KMS-11 (cell line): ENCODE measurements around the gene SUGCT.

ENCODE experiments used
- H2AFZ ChIP-seq: fragments of 200-600 bp; sonication (generic); 2 replicates; pipeline ENCODE4 v1.6.1; 2016; ENCODE audit warnings: antibody characterized with exemption, mixed run types, low read depth
- H3K27ac ChIP-seq: fragments of 200-600 bp; sonication (generic); 2 replicates; pipeline ENCODE4 v1.6.1; 2016; ENCODE audit warnings: mild to moderate bottlenecking, mixed run types
- H3K27me3 ChIP-seq: fragments of 200-600 bp; sonication (generic); 2 replicates; pipeline ENCODE4 v1.6.1; 2017; ENCODE audit warnings: mild to moderate bottlenecking, low read depth, mixed run types, moderate library complexity; ENCODE audit not compliant: insufficient read depth
- H3K36me3 ChIP-seq: fragments of 200-600 bp; sonication (generic); 2 replicates; pipeline ENCODE4 v1.6.1; 2017; ENCODE audit warnings: mild to moderate bottlenecking, mixed run types; ENCODE audit not compliant: insufficient read depth
- H3K4me1 ChIP-seq: fragments of 200-600 bp; sonication (generic); 2 replicates; pipeline ENCODE4 v1.6.1; 2016; ENCODE audit warnings: mild to moderate bottlenecking, low read depth, mixed run types; ENCODE audit not compliant: poor library complexity, severe bottlenecking
- H3K4me2 ChIP-seq: fragments of 200-600 bp; sonication (generic); 2 replicates; pipeline ENCODE4 v1.7.0; 2016; ENCODE audit warnings: mild to moderate bottlenecking, mixed run types
- H3K4me3 ChIP-seq: fragments of 200-600 bp; sonication (generic); IDR thresholded peaks from 2 replicates; pipeline ENCODE4 v1.6.1; 2017; ENCODE audit warnings: low read depth, low read length, mixed read lengths; ENCODE audit not compliant: insufficient read depth
- H3K79me2 ChIP-seq: fragments of 200-600 bp; sonication (generic); 2 replicates; pipeline ENCODE4 v1.6.1; 2016; ENCODE audit warnings: low read depth, mixed run types; ENCODE audit not compliant: insufficient read depth
- H3K9ac ChIP-seq: fragments of 200-600 bp; sonication (generic); 2 replicates; pipeline ENCODE4 v1.6.1; 2016; ENCODE audit warnings: mild to moderate bottlenecking, mixed run types
- H4K20me1 ChIP-seq: fragments of 200-600 bp; sonication (generic); 2 replicates; pipeline ENCODE4 v1.6.1; 2016; ENCODE audit warnings: mild to moderate bottlenecking, mixed run types; ENCODE audit not compliant: insufficient read depth
- TF ChIP-seq, protein P1 (sequence below): fragments of 200-600 bp; sonication (generic); conservative IDR thresholded peaks from 2 replicates; pipeline ENCODE4 v1.6.1; 2017; ENCODE audit warnings: low read depth, mild to moderate bottlenecking, antibody characterized with exemption, low read length, moderate library complexity, mixed read lengths

Gene SUGCT

DNA sequence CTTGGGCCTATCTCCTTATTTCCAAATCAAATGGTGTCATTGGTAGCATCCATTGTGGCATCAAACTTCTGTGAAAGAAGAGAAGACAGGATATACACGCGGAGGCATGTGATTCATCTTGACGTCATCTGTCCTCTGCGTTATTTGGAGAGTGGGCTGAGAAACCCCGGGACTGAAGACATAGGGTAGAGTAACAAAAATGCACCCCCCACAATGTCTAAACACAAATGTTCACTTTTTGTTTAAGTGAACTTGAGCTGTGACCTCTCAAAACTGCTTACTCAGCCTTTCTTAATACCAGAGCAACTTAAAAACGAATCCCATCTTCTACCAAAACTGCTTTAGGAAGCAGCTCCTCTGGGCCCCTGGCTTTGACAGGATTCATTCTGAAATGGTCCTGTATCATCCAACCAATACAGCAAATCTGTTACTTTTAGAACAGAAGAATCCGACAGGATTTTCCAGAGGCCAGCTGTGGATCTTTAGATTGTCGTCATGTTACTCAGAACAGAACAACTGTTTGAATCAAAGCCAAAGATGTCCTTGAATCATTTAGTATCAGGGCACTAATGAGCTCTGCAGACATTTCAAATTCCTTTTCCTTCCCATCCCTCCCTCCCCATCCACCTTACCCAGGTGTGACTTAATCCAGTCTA, 438.1 kb downstream of the SUGCT start:
- TF ChIP-seq, protein P1, sequence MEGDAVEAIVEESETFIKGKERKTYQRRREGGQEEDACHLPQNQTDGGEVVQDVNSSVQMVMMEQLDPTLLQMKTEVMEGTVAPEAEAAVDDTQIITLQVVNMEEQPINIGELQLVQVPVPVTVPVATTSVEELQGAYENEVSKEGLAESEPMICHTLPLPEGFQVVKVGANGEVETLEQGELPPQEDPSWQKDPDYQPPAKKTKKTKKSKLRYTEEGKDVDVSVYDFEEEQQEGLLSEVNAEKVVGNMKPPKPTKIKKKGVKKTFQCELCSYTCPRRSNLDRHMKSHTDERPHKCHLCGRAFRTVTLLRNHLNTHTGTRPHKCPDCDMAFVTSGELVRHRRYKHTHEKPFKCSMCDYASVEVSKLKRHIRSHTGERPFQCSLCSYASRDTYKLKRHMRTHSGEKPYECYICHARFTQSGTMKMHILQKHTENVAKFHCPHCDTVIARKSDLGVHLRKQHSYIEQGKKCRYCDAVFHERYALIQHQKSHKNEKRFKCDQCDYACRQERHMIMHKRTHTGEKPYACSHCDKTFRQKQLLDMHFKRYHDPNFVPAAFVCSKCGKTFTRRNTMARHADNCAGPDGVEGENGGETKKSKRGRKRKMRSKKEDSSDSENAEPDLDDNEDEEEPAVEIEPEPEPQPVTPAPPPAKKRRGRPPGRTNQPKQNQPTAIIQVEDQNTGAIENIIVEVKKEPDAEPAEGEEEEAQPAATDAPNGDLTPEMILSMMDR, result no peak
- H3K79me2 ChIP-seq, result no peaks in the 10 kb centered on the region
- H4K20me1 ChIP-seq, result no peaks in the 10 kb centered on the region
- H3K4me2 ChIP-seq, result no peak overlapping the region
- H3K9ac ChIP-seq, result no peak overlapping the region
- no peak overlapping the region for H3K4me3 ChIP-seq
- H2AFZ ChIP-seq, result no peak overlapping the region
- no peaks in the 10 kb centered on the region for H3K36me3 ChIP-seq
- no peaks in the 10 kb centered on the region for H3K4me1 ChIP-seq
- H3K27me3 ChIP-seq, result no peaks in the 10 kb centered on the region
- no peak overlapping the region for H3K27ac ChIP-seq

DNA sequence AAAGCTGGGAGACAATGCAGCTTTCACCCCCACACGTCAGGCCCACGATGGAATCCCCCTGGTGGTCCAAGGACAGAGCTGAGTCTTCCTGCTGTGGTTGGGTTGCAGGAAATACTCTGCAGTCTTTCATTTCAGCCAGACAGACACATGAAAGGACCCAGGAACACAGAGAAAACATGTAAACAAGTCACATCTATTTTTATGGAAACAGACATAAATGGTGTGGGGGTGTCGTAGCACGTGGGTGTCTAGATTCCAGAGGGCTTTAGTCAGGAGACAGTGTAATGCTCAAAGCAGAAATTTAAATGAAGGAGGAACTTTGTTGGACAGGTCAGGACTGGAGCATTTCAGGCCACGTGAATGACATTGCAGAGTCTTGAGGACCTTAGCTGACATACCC, 444.6 kb downstream of the SUGCT start:
- Histone ChIP-seq H4K20me1 (no peaks in the 10 kb centered on the region), H3K36me3 (no peaks in the 10 kb centered on the region), H3K27ac (no peak overlapping the region), H3K9ac (no peak overlapping the region), H3K4me1 (no peaks in the 10 kb centered on the region), H3K4me2 (no peak overlapping the region), H2AFZ (no peak overlapping the region), H3K79me2 (no peaks in the 10 kb centered on the region), H3K4me3 (no peak overlapping the region), H3K27me3 (no peaks in the 10 kb centered on the region)
- TF ChIP-seq, protein P1, result no peak

DNA sequence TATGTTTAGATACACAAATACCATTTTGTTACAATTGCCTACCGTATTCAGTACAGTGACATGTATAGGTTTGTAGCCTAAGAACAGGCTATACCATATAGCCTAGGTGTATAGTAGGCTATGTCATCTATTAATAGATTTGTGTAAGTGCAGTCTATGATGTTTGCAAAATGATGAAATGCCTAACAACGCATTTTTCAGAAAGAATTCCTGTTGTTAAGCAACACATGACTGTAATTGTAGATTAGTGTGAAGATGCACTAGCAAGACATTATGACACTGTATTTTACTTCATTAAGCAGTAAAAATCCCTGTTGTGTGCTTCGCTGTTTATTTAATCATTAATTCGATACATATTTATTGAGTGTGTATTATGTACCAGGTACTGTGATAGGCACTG, 446.0 kb downstream of the SUGCT start:
- H3K79me2 ChIP-seq, result no peaks in the 10 kb centered on the region
- H3K4me1 ChIP-seq, result no peaks in the 10 kb centered on the region
- H3K9ac ChIP-seq, result no peak overlapping the region
- no peaks in the 10 kb centered on the region for H4K20me1 ChIP-seq
- TF ChIP-seq, protein P1, result no peak
- H3K4me3 ChIP-seq, result no peak overlapping the region
- H2AFZ ChIP-seq, result no peak overlapping the region
- no peaks in the 10 kb centered on the region for H3K36me3 ChIP-seq
- no peak overlapping the region for H3K4me2 ChIP-seq
- no peak overlapping the region for H3K27ac ChIP-seq
- H3K27me3 ChIP-seq, result no peaks in the 10 kb centered on the region

DNA sequence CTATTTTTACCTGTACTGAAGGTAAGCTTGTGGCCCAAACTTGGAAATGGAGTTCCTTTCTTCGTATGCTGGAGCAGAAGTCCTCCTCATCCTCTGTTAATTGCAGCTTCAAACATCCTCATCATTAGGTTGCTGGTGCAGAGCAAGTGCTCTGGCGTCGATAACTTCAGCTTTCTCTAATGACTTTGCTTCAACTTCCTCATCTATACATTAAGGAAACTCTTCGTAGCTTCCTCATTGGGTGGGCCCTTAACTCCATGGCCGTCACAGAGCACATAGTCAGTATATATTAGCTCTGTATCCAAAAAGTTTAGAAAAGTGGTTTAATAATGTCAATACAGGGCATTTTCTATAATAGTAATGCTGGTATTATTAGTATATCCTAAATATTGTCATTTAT, 447.7 kb downstream of the SUGCT start:
- TF ChIP-seq, protein P1, result no peak
- Histone ChIP-seq H3K4me1 (no peaks in the 10 kb centered on the region), H3K27ac (no peak overlapping the region), H2AFZ (no peak overlapping the region), H3K9ac (no peak overlapping the region), H4K20me1 (no peaks in the 10 kb centered on the region), H3K4me3 (no peak overlapping the region), H3K27me3 (no peaks in the 10 kb centered on the region), H3K36me3 (no peaks in the 10 kb centered on the region), H3K4me2 (no peak overlapping the region), H3K79me2 (no peaks in the 10 kb centered on the region)
